Skin of body (tissue), 2 donors: ENCODE results near the gene C4orf33. TPM values are rescaled to one million over a fixed set of nuclear protein-coding genes. Genes with fewer than 3 reads are reported as not detected.
"Not testable (repeated sequence)": the region's sequence is repeated elsewhere in the genome, so short reads cannot be mapped to it uniquely, and the experiment has no call there.

Experiments used
- DNase-seq: peaks from one replicate; lab custom pipeline; 2025; lab: John Stamatoyannopoulos, UW
- total RNA-seq: library from RNA; depleted of rRNA; stranded (reverse); fragments of >200 nt; gene quantifications from one replicate; pipeline ENCODE4 v1.2.3, GENCODE V29; 2014

C4orf33 gene
- total RNA-seq, 1 donor from 2014 or later: 12.4 TPM

DNA sequence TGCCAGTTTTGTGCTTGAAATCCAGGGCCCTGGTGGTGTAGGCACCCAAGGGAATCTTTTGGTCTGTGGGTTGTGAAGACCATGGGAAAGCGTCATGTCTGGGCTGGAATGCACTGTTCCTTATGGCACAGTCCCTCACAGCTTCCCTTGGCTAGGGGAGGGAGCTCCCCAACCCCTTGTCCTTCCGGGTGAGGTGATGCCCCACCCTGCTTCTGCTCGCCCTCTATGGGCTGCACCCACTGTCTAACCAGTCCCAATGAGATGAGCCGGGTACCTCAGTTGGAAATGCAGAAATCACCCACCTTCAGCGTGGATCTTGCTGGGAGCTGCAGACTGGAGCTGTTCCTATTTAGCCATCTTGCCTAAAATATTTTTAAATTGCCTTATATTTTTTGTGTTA, 30.7 kb downstream of the C4orf33 start:
- DNase-seq: not testable (repeated sequence)

DNA sequence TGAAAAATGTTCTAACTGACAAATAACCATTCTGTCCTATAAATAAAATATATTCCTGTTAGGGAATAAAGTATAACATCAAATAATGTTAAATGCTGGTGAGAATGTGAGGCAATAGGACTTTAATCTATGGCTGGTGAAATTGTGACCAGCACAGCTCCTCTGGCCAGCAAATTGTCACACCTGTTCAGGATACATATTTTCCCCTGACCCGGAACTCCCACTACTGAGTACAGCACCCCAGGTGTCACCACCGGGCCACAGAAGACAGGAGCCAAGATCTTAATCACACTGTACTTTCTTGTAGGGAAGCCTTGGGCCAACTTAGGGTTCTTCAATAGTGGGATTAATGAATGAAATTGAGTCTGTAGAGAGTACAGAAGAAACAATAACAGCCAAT, 33.2 kb downstream of the C4orf33 start:
- no peak for DNase-seq

GRCh38 chr4:129131343-129131742, 35.4 kb downstream of the C4orf33 start:
- no peak for DNase-seq

- DNase-seq: no peak
Measured at GRCh38 chr4:129136433-129136832, 40.5 kb downstream of the C4orf33 start.

- no peak for DNase-seq
Measured at GRCh38 chr4:129138810-129139496, 43.0 kb downstream of the C4orf33 start.

DNA sequence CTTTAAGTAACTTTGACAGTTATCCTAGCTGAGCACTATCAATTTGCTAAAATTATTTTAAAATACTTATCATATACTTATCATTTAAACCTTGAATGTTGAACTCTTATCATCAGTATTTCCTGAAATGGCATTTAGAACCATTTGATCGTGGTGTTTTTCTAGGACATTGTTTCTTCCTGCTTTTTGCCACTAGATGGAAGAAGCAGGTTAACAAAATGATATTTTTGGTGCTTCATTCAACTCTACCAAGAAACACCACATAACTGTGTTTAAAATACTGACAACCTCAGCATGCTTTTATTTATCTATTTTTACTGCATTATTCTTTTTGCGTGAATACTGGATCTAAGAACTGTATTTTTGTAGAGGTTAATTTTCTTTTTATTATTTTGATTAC, 44.6 kb downstream of the C4orf33 start:
- DNase-seq: no peak

- DNase-seq: no peak
Measured at GRCh38 chr4:129143359-129143758, 47.4 kb downstream of the C4orf33 start.

- DNase-seq: no peak
Measured at GRCh38 chr4:129144755-129145206, 48.8 kb downstream of the C4orf33 start.

- no peak for DNase-seq
Measured at GRCh38 chr4:129145222-129145730, 49.3 kb downstream of the C4orf33 start.

GRCh38 chr4:129146639-129147038, 50.7 kb downstream of the C4orf33 start:
- DNase-seq: no peak

DNA sequence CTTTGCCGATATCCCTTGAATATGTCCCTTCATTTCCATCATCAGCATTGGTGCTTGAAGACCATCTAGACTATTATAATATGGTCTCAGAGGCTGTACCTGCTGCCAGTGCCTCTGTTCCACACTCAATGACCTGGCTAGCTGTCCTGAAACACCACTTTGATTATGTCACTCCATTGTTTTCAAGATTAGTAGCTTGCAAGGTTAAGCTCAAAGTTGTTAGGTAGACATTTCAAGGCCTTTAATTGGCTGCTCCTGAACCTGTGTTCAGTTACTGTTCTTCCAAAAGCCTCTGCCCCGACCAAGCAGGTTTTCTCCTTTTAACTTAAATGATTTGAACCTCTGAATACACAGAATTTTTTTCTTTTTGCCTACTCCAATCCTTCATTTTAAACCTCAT, 52.9 kb downstream of the C4orf33 start:
- DNase-seq: no peak

- no peak for DNase-seq
Measured at GRCh38 chr4:129149906-129150305, 54.0 kb downstream of the C4orf33 start.

DNA sequence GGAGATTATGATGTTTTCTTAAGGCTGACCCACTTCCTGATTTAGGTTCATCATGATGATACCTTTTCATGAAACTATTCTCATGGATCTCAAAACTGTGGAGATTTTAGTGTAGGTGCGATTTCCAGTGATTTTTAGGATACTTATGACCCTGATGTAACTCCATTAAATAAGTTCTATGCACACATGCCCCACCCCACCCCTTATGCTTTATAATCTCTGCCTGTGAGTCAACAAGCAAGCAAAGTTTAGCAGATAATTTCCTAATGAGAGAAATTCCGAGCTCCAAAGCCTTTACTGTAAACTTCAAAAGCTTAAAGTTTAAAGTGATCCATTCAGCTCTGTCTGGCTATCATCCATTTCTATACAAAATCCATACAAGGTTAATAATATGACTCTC, 56.4 kb downstream of the C4orf33 start:
- DNase-seq: no peak

GRCh38 chr4:129153700-129154099, 57.7 kb downstream of the C4orf33 start:
- no peak for DNase-seq

DNA sequence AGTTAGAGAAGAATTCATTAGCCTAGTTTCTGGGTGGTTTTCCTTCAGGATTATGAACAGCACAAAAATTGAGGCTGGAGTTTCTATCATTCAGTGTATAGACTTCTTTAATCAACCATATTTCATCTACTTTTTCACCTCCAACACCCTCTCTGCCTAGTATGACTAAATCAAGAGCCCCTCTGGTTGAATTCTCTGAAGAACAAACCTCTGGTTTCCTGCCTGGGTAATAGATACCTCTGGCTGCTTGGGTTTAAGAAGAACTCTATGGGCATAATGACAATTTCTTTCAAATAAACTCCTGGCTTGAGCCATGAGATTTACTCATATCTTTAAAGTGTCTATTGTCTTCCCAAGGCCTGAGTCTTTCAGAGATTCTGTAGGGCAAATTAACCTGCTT, 66.5 kb downstream of the C4orf33 start:
- DNase-seq: no peak

DNA sequence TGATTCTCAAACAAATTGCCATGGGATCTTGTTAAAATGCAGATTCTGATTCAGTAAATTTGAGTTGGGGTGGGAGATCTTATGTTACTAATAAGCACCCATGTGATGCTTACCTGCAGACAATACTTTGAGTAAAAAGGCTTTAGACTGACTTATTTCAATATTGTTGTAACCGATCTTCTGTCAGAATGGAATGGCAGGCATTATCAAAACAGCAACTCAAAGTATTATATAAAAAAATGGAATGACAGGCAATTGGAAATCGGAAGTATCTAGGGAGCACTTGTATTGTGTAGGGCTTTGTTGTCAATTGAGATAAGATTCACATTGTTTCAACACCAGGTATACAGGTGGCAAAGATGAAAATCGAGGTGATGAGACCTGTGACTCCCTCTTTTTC, 67.5 kb downstream of the C4orf33 start:
- no peak for DNase-seq

DNA sequence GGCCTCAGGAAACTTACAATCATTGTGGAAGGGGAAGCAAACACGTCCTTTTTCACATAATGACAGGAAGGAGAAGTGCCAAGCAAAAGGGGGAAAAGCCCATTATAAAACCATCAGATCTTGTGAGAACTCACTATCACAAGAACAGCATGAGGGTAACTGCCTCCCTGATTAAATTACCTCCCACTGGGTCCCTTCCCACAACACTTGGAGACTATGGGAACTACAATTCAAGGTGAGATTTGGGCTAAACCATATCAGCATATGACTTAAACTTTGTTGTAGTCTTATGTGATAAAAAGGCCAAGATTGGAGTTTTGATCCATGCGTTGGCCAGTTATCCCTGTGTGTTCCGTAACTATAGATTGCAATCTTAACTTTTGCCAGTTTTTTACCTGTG, 68.3 kb downstream of the C4orf33 start:
- no peak for DNase-seq

Other genes with a start within 250 kb of the C4orf33 start
- 28.3 TPM for gene SCLT1, start 2.6 kb upstream of the C4orf33 start, total RNA-seq